ENCODE data around the gene CYP2A13.

DNA sequence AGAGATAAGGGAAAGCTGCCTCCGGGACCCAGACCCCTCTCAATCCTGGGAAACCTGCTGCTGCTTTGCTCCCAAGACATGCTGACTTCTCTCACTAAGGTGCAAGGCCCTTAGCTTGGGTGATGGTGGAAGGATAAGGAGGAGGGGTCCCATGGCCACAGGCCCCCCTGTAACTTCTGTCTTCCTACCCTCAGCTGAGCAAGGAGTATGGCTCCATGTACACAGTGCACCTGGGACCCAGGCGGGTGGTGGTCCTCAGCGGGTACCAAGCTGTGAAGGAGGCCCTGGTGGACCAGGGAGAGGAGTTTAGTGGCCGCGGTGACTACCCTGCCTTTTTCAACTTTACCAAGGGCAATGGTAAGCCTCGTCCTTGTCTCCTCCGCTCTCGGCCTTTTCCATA, 28.0 kb downstream of the CYP2A13 start:
- TF ChIP-seq CTCF (IDR thresholded peaks at IDR 0.05) (no peak), ZFX (IDR thresholded peaks at IDR 0.05; ENCODE audit: borderline replicate concordance) (no peak)

Measured in 22Rv1 (cell line).